Spleen (tissue), 11 donors: Measurements from ENCODE around the gene ABLIM2. TPM values are rescaled to one million over a fixed set of nuclear protein-coding genes. Genes with fewer than 3 reads are reported as not detected.

Experiments used
- DNase-seq: peaks from one replicate; pipeline ENCODE4 v3.0.0-alpha.2; 2020
- H3K27ac ChIP-seq, 8 donors: fragments of 200-600 bp; sonication (generic) in 7 of 8; 1 replicate in 4 of 8; 2 replicates in 4 of 8; pipeline versions ENCODE4 v1.5.0 to v1.8.0; 2016 to 2021; ENCODE audit warnings: inconsistent platforms in 4 of 8, mild to moderate bottlenecking in 4 of 8, moderate library complexity in 1 of 8
- H3K27me3 ChIP-seq, 7 donors: fragments of 200-600 bp; sonication (generic) in 6 of 7; replicated peaks in 1 of 7; 1 replicate in 4 of 7; 2 replicates in 3 of 7; pipeline versions ENCODE4 v1.5.0 to v1.8.0; 2016 to 2021; ENCODE audit warnings: inconsistent platforms in 3 of 7, mild to moderate bottlenecking in 1 of 7
- H3K36me3 ChIP-seq, 6 donors: fragments of 200-600 bp; sonication (generic) in 5 of 6; 1 replicate in 4 of 6; 2 replicates in 2 of 6; pipeline versions ENCODE4 v1.5.0 to v1.8.0; 2016 to 2021; ENCODE audit warnings: inconsistent platforms in 2 of 6
- H3K4me1 ChIP-seq, 6 donors: fragments of 200-600 bp; sonication (generic) in 5 of 6; 1 replicate in 3 of 6; 2 replicates in 3 of 6; pipeline versions ENCODE4 v1.5.0 to v1.8.0; 2016 to 2021; ENCODE audit warnings: inconsistent platforms in 3 of 6
- H3K4me3 ChIP-seq, 8 donors: fragments of 200-600 bp; sonication (generic) in 7 of 8; 1 replicate in 4 of 8; 2 replicates in 4 of 8; pipeline versions ENCODE4 v1.5.0 to v1.8.0; 2016 to 2021; ENCODE audit warnings: inconsistent platforms in 4 of 8, mild to moderate bottlenecking in 4 of 8, moderate library complexity in 2 of 8
- H3K9me3 ChIP-seq, 8 donors: fragments of 200-600 bp; sonication (generic) in 7 of 8; 1 replicate in 4 of 8; 2 replicates in 4 of 8; pipeline versions ENCODE4 v1.5.0 to v1.8.0; 2016 to 2021; ENCODE audit warnings: inconsistent platforms in 4 of 8
- CTCF ChIP-seq, 11 experiments: fragments of 200-600 bp in 7 of 11; fragments of 450-650 bp in 4 of 11; sonication (generic) in 4 of 11; IDR thresholded peaks in 8 of 11; conservative IDR thresholded peaks in 3 of 11; 1 replicate in 7 of 11; 2 replicates in 4 of 11; pipeline versions ENCODE4 v1.4.0 to v1.8.0; 2016 to 2021; ENCODE audit warnings: antibody characterized with exemption in 11 of 11, inconsistent platforms in 4 of 11, mild to moderate bottlenecking in 1 of 11
- POLR2A ChIP-seq, 3 donors: fragments of 450-650 bp; IDR thresholded peaks; one replicate each; pipeline ENCODE4 v1.5.1; 2017; ENCODE audit warnings: antibody characterized with exemption in 3 of 3, mild to moderate bottlenecking in 1 of 3
- POLR2AphosphoS5 ChIP-seq, 3 donors: sonication (generic); formaldehyde crosslinking; IDR thresholded peaks; one replicate each; pipeline ENCODE4 v1.5.1; 2017; ENCODE audit warnings: antibody characterized with exemption in 3 of 3
- WGBS, 5 donors: extraction: QIAGEN DNeasy Blood & Tissue Kit in 3 of 5; methylation state at CpG; one replicate each; pipeline versions ENCODE4 v1.1.5 to v1.1.7; 2013 to 2018; 5-methylcytosine and 5-hydroxymethylcytosine counted together
- intact Hi-C: fragments of 100-400 bp; cut with DNase I; formaldehyde crosslinking; loops from one replicate; pipeline ENCODE4 v1.15.0; 2023; ENCODE audit warnings: low total_unique reads
- polyA plus RNA-seq, 3 donors: library from polyadenylated mRNA; stranded (reverse); fragments of 200-250 nt; gene quantifications; one replicate each; pipeline ENCODE4 v1.2.1, GENCODE V29; 2013
- total RNA-seq, 7 donors: library from RNA; depleted of rRNA in 3 of 7; stranded (reverse); fragments of >200 nt in 3 of 7; fragmentation: NEBNext Ultra II Directional in 4 of 7; extraction: Animal tissue kit (Norgen Biotek cat#: 25700) in 4 of 7; gene quantifications; one replicate each; pipeline versions ENCODE4 v1.1.0 to v1.2.1, GENCODE V29; 2016 to 2021
- donor health status: healthy with polysubstance abuse.
- donor health status: DM: no; HTN: no; CAD: no; lungs with moderate emphysema.
- donor health status: DM: no; HTN: no; CAD: no.
- donor health status: Bipolar disorder and iron deficiency.
- donor health status: healthy.
- donor health status: DM: no; HTN: no; CAD: no.
- donor health status: DM: yes; HTN: yes; CAD: no.

The ABLIM2 gene
- total and polyA plus RNA-seq, 10 donors: 11.8 to 127 (median 62.8) TPM

DNA sequence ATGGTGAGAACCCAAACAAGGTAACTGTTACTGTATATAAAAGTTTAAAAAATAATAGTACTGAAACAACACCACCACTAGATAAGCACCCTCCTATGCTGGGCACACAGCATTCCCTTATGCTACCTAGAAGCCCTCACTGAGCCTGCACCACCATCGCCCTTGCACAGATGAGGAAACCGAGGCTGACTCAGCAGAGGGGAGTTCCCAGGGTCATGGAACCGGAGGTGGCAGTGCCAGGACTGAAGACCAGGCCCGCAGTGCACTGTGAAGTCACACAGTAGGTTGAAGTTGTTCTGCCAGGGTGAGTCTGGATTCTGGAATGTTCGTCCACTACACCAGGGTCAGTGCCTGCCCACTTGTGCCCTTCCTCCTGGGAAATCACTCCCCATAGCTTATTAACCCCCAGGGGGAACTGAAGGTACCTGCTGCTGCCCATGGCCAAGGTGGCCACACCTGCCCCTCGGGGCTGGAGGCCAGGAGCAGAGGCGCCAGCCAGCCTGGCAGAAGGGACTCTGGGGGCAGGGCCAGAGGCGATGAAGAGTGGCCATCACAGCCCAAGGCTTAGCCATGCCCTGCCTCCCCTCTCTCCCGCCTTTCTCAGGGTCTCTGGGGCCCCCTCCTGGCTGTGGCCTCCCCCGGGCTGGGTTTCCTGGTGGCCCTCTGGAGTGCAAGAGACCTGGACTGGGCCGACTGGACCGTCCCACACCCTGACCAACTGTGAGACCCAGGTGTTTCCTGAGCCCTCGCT, 15.1 kb upstream of the ABLIM2 start:
- intact Hi-C loops: no loop called here
- 51 to 72% (median 62%) methylated on average over 8 to 13 of the region's 13 CpGs for WGBS, 5 donors
- H3K4me1 ChIP-seq: peaks cover 0 to 58% (median 41%) of the 10 kb centered on the region in 6 donors
- no peaks in the 10 kb centered on the region for H3K27me3 ChIP-seq
- peak in 1 of 11 experiments; percentile 8 for TF ChIP-seq CTCF (IDR thresholded peaks at IDR 0.05 in 8 of 11, conservative IDR thresholded peaks at IDR 0.05 in 3 of 11)
- TF ChIP-seq POLR2A (IDR thresholded peaks at IDR 0.05): no peak
- no peak for TF ChIP-seq POLR2AphosphoS5 (IDR thresholded peaks at IDR 0.05)
- H3K9me3 ChIP-seq: peaks cover 0 to 8% (median 4%) of the 10 kb centered on the region in 8 donors
- H3K36me3 ChIP-seq: no peaks in the 10 kb centered on the region
- peak; percentile 78 for DNase-seq
- no peak overlapping the region for H3K4me3 ChIP-seq
- H3K27ac ChIP-seq: peak overlapping the region in 2 of 8 donors; percentile 48 to 49

DNA sequence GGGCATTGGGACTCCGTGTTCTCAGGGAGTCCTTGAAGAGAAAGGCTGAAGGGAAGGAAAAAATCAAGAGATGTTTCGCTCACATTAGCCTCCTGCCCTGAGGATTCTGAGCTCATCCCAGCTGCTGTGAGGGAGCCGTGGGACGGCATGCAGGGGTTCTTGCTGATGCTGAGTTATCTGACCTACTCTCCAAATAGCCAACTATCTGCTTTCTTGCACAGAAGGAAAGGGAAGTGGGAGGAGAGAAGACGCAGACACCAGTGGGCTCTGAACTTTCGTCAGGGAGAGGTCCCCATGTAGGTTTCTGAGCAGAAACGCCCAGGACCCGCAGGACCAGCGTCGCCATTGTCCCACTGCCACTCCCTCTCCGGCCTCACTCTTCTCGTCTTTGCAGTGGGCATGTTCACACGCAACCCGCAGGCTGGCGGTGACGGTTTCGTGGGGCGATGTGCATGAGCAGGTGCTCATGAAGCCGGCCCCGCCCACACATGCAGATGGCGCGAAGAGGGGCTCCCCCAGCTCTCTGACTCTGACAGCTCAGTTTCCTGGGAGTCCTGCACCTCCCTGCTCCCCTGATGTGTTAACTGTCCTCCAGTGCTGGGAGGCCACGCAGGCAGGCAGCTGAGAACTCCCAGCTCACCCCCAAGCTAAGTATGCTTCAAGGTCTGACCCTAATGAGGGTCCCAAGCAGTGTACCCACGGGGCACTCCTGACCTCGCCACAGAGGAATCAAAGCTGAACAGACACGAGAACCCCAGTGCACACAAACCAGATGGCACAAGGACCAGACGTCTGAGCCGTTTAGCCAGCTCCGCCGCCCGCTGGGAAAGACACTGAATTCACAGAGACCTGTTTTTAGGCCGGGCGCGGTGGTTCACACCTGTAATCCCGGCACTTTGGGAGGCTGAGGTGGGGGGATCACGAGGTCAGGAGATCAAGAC, 13.6 kb upstream of the ABLIM2 start:
- intact Hi-C loops: no loop called here
- H3K27me3 ChIP-seq: no peaks in the 10 kb centered on the region
- peaks cover 0 to 17% (median 11%) of the 10 kb centered on the region in 8 donors for H3K9me3 ChIP-seq
- H3K4me3 ChIP-seq: peak overlapping the region in 1 of 8 donors; percentile 40
- no peak overlapping the region for H3K27ac ChIP-seq
- peak; percentile 91 for DNase-seq
- 64 to 72% (median 68%) methylated on average over 34 to 36 of the region's 36 CpGs for WGBS, 5 donors
- no peaks in the 10 kb centered on the region for H3K36me3 ChIP-seq
- peaks cover 0 to 61% (median 44%) of the 10 kb centered on the region in 6 donors for H3K4me1 ChIP-seq
- TF ChIP-seq CTCF (IDR thresholded peaks at IDR 0.05 in 8 of 11, conservative IDR thresholded peaks at IDR 0.05 in 3 of 11) (no peak), POLR2AphosphoS5 (IDR thresholded peaks at IDR 0.05) (peak in 2 of 3 donors; percentile 31 to 33)

DNA sequence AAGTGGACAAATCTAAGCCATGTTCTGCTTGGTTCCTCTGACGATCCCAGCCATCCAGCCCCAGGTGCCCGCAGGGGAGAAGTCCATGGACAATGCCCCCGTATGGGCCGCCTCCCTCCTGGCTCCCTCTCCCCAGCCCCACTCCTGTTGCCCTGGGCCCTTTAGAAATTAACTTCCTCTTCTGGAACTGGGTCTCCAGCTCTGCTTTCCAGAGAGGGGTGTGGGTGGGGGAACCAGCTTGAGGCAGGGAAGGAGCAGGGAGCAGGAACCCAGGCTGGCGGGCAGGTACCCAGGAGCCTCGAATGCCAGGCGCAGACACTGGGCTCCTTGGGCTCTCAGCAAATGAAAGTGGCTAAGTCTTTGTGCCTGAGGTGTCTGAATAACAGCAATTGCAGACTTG, 12.7 kb upstream of the ABLIM2 start:
- 72 to 90% (median 80%) methylated on average over 7 of the region's 7 CpGs for WGBS, 5 donors
- H3K27me3 ChIP-seq: no peaks in the 10 kb centered on the region
- H3K4me3 ChIP-seq: no peak overlapping the region
- peaks cover 0 to 17% (median 11%) of the 10 kb centered on the region in 8 donors for H3K9me3 ChIP-seq
- intact Hi-C loops: no loop called here
- no peaks in the 10 kb centered on the region for H3K36me3 ChIP-seq
- TF ChIP-seq POLR2A (IDR thresholded peaks at IDR 0.05): no peak
- TF ChIP-seq POLR2AphosphoS5 (IDR thresholded peaks at IDR 0.05): no peak
- TF ChIP-seq CTCF (IDR thresholded peaks at IDR 0.05 in 8 of 11, conservative IDR thresholded peaks at IDR 0.05 in 3 of 11): no peak
- H3K27ac ChIP-seq: no peak overlapping the region
- peak; percentile 70 for DNase-seq
- peaks cover 0 to 54% (median 37%) of the 10 kb centered on the region in 6 donors for H3K4me1 ChIP-seq
